Measurements from ENCODE around the gene TPPP. TPM values are rescaled to one million over a fixed set of nuclear protein-coding genes. Genes with fewer than 3 reads are reported as not detected.

Gene TPPP
- total RNA-seq, 1 donor from 2014 or later: 1.9 TPM

- H3K36me3 ChIP-seq (ENCODE audit: control insufficient read depth, insufficient read depth, low read length): no peaks in the 10 kb centered on the region
- TF ChIP-seq CTCF (IDR thresholded peaks at IDR 0.05; ENCODE audit: insufficient read depth, low read length, poor library complexity, severe bottlenecking): no peak
- no peak overlapping the region for H3K4me3 ChIP-seq (ENCODE audit: low read depth, low read length)
- H3K27me3 ChIP-seq (ENCODE audit: control insufficient read depth, insufficient read depth, low read length): no peaks in the 10 kb centered on the region
- no peak for DNase-seq (ENCODE audit: low read depth)
Measured at GRCh38 chr5:622946-623522, 70.1 kb downstream of the TPPP start.

- DNase-seq (ENCODE audit: low read depth): no peak
- Histone ChIP-seq H3K4me3 (ENCODE audit: low read depth, low read length) (no peak overlapping the region), H3K27me3 (ENCODE audit: control insufficient read depth, insufficient read depth, low read length) (no peaks in the 10 kb centered on the region), H3K36me3 (ENCODE audit: control insufficient read depth, insufficient read depth, low read length) (no peaks in the 10 kb centered on the region)
- TF ChIP-seq CTCF (IDR thresholded peaks at IDR 0.05; ENCODE audit: insufficient read depth, low read length, poor library complexity, severe bottlenecking): no peak
Measured at GRCh38 chr5:622359-622758, 70.8 kb downstream of the TPPP start.

- no peaks in the 10 kb centered on the region for H3K36me3 ChIP-seq (ENCODE audit: control insufficient read depth, insufficient read depth, low read length)
- no peaks in the 10 kb centered on the region for H3K27me3 ChIP-seq (ENCODE audit: control insufficient read depth, insufficient read depth, low read length)
- DNase-seq (ENCODE audit: low read depth): no peak
- no peak overlapping the region for H3K4me3 ChIP-seq (ENCODE audit: low read depth, low read length)
- no peak for TF ChIP-seq CTCF (IDR thresholded peaks at IDR 0.05; ENCODE audit: insufficient read depth, low read length, poor library complexity, severe bottlenecking)
Measured at GRCh38 chr5:621341-621761, 71.8 kb downstream of the TPPP start.

GRCh38 chr5:620586-621180, 72.5 kb downstream of the TPPP start:
- H3K36me3 ChIP-seq (ENCODE audit: control insufficient read depth, insufficient read depth, low read length): no peaks in the 10 kb centered on the region
- no peak for TF ChIP-seq CTCF (IDR thresholded peaks at IDR 0.05; ENCODE audit: insufficient read depth, low read length, poor library complexity, severe bottlenecking)
- DNase-seq (ENCODE audit: low read depth): no peak
- H3K4me3 ChIP-seq (ENCODE audit: low read depth, low read length): no peak overlapping the region
- H3K27me3 ChIP-seq (ENCODE audit: control insufficient read depth, insufficient read depth, low read length): no peaks in the 10 kb centered on the region

GRCh38 chr5:620152-620551, 73.0 kb downstream of the TPPP start:
- H3K36me3 ChIP-seq (ENCODE audit: control insufficient read depth, insufficient read depth, low read length): no peaks in the 10 kb centered on the region
- TF ChIP-seq CTCF (IDR thresholded peaks at IDR 0.05; ENCODE audit: insufficient read depth, low read length, poor library complexity, severe bottlenecking): no peak
- H3K27me3 ChIP-seq (ENCODE audit: control insufficient read depth, insufficient read depth, low read length): no peaks in the 10 kb centered on the region
- H3K4me3 ChIP-seq (ENCODE audit: low read depth, low read length): no peak overlapping the region
- no peak for DNase-seq (ENCODE audit: low read depth)

GRCh38 chr5:619444-619843, 73.7 kb downstream of the TPPP start:
- no peak for TF ChIP-seq CTCF (IDR thresholded peaks at IDR 0.05; ENCODE audit: insufficient read depth, low read length, poor library complexity, severe bottlenecking)
- no peaks in the 10 kb centered on the region for H3K36me3 ChIP-seq (ENCODE audit: control insufficient read depth, insufficient read depth, low read length)
- H3K4me3 ChIP-seq (ENCODE audit: low read depth, low read length): no peak overlapping the region
- DNase-seq (ENCODE audit: low read depth): no peak
- H3K27me3 ChIP-seq (ENCODE audit: control insufficient read depth, insufficient read depth, low read length): no peaks in the 10 kb centered on the region
